Fibroblast of upper back skin (primary cell): Measurements from ENCODE around the gene MBNL2.

Experiments used
- DNase-seq: peaks from one replicate; pipeline ENCODE4 v3.0.0-alpha.2; 2013

Gene MBNL2

DNA sequence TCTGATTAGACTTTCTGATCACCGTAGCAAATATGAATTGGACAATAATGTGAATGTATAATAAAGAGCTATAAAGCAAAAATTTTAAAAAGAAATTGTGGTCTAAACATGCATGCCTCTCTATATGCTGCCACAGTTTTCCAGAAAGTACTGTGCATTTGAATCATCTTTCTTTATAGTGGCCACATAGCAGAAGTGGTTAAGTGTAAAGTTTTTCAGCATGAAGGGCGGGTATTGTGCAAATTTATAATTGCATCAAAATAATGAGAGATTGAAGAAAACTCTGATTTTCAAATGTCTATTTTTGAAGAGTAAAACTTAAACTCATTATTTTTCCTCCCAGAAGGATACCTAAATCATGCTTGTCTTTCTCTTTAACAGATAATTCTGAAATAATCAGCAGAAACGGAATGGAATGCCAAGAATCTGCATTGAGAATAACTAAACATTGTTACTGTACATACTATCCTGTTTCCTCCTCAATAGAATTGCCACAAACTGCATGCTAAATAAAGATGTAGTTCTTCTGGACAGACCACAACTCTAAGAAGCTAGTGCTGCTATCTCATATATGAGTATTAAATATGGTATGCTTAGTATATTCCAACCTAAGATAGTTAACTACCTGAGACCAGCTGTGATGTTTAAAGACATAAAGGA is 168.9 kb downstream of the MBNL2 start:
- DNase-seq = peak; percentile 72

DNA sequence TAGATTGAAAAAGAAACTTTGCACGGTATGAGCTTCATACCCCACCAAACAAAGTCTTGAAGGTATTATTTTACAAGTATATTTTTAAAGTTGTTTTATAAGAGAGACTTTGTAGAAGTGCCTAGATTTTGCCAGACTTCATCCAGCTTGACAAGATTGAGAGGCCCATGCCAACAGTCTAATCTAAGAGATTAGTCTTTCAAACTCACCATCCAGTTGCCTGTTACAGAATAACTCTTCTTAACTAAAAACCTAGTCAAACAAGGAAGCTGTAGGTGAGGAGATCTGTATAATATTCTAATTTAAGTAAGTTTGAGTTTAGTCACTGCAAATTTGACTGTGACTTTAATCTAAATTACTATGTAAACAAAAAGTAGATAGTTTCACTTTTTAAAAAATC is 169.9 kb downstream of the MBNL2 start:
- DNase-seq = no peak

DNA sequence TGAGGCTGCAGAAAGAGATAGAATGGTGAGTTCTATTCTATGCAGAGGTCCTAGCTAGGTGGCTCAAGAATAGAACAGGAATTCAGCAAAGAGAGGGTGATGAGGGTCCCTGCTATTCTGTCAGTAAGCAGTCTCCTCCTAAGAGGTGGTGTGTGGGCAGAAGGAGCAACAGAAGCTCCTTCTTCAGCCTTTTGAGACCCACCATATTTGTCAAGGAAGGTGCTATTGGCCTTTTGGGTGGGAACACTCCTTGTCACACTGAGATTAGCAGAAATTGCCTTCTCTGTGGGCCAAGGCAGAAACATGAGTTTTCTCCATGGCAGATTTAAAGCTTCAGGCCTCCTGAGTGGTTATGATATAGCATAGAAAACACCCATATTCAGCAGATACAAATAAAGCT is 172.4 kb downstream of the MBNL2 start:
- no peak for DNase-seq

DNA sequence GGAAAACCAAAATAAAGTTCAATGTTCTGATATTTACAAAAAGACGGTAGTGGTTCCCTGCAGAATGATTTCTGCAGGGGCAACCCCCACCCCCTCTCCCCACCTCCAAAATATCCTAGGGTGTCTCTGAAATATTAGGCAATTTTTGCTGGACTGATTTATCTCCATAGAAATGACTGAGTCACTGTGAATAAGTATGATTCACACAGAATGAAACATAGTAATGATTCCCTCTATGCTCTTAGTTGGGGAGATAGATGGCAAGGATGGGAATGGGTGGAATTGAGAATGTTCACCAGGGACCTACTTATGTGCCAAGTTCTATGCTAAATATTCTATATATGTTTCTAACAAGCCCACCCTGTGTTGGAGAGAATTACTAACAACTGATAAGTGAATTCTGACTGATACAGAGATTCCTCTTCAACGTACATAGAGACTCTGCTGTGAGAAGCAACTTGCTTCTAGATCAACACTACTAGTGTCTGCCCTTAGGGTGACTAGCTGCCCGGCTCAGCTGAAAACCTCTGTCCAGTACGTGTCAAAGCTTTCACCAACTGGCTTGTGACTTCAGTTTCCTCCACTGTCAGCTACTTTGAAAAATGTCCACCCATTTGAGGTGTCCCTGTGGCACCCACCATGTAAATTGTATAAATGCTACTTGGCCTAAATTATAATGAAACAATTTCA is 173.5 kb downstream of the MBNL2 start:
- peak; percentile 62 for DNase-seq

DNA sequence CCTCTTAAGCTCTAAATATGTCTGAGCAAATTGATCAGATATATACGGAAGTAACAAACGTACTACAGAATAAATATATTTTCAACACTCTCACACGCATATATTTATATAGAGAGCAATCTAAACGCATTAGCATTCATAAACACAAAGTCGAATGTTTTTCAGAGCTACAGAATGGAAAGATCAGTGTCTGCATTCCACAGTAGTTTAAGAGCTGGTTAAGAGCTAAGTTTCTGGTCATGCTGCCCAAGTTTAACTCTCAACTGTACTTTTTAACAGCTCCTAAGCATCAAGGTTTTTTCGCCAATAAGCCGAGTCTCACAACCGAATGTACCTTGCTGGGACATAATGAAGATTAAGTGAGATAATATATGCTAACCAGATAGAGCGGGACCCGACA is 175.1 kb downstream of the MBNL2 start:
- DNase-seq = no peak

DNA sequence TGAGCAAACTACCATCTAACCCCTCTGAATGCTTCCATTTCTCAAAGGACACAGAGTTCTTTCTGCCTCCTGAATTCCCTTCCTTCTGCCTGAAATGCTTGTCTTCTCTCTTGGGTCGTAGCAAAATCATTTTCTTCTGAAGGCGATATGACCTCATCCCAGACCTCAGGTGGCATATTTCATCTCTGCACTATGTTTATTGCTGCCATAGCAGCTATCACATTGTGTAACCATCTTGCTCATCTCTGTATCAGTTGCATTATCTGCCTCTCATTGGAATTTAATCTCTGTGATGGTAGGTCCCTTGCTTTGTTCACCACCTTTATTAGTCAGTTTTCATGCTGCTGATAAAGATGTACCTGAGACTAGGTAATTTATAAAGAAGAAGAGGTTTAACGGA is 179.3 kb downstream of the MBNL2 start:
- no peak for DNase-seq

DNA sequence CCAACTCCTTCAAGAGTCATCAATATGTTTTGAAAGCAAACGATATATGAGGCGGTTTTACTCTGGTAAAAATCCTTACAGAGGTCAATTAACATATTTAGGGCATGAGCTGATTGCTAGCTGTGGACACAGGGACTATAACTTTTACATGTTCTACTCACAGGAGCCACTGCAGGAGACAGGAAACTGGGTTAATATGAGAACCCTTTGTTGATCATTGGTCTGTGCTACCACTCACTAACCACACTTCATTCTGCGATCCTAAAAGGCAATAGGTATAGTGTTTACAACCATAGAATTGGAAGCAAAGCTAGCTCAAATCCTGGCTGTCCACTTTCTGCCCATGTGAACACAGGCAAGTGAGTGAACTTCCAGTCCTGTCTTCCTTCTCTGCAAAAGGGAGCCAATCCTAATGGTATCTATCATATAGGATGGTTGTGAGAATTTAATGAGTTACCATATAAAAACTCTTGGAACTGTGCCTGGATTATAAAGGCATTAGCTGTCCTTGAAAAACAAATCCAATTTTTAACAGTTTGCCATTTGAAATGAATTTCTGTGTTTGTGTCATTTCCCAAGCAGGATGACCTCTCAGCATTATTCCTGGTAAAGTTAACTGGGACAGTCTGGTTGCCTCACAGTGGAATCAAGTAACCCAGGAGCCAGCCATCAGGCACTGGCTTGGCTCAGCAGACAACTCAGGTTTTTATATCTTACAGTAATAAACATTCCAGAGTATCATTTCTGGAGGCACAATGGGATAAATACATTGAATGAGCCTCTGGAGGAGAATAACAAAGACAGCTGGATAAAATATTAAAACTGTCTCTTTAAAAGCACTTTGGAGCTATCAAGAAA is 182.0 kb downstream of the MBNL2 start:
- peak; percentile 4 for DNase-seq

DNA sequence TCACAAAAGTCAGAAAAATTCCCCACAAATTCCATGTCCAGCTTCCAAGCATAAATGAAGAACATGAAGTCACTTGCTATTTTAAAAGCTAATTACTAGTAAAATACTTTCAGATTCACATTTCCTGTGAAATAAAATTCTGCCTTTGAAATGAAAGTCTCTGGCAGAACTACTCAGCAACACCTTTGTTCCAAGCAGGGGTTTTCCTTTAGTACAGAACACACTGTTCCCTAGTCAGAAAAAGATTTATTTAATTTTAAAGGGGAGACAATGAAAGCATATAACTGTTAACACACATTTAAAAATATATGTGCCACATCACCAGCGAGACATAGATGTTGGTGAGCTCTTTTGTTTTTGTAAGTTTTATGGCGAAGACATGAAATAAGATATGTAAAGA is 185.4 kb downstream of the MBNL2 start:
- no peak for DNase-seq

DNA sequence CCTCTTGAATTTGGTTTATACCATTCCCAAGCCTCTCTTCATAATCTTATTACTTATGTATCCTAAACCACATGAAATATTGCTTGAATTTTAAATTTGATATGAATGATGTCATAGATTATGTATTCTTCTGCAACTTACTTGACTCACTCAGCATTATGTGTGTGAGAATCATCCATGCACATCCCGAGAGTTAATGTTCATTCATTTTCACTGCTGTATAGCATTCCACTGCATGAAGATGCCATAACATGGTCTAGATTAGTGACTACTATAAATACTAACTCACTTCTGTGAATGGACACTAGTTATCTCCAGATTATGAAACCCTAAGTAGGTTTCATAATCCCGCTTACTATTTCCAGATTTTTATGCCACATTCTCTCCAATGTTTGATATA is 186.8 kb downstream of the MBNL2 start:
- DNase-seq = no peak

DNA sequence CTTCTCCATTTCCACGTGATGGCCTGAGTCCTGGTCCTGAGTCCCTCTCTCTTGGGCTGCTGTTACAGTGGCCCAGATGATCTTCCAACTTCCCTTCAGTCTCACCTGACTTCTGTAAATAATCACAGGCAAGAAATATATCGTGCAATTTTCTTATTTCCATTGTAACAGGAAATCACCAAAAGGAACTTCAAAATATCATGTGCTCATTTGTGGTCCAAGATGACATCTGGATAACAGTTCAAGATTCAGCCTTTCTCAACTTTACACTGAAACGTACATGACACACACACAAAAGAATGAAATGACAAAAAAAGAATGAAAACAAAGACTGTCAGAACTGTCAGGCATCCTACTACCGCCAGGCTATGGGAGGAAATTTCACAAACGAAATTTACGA is 189.9 kb downstream of the MBNL2 start:
- DNase-seq = peak; percentile 16

DNA sequence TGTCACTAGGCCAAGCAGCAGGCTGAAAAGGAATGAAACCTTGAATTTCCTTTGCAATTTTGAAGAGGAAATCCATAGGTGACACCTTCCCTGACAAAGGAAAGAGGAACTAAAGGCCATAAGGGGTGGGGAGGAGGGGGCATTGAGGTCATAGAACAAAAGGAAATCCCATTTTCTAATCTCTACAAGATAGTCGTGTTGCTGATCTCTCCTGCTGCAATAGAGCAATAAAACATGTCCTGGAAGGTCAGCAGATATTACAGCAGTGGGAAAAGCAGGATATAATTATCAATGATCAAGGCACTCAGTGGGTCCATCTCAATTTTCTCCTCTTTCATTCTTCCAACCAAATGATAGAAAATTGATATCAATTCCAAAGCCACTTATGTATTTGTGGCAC is 191.6 kb downstream of the MBNL2 start:
- no peak for DNase-seq

DNA sequence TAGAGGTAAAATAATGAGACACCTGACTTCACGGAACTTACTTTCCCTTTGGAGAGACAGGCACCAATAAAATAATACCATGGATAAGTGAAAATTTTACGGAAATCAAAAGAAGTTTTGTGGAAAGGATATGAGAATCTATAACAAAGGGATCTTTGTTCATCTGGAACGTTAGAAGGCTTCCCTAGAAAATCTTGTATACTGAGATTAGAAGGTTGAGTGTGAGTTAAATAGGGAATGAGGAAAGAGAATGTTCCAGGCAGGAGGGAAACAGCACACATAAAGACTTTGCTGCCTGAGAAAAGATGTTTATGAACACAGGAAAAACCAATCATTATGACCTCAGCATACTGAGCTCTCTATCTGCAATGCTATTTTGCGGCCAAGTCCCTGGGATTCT is 192.3 kb downstream of the MBNL2 start:
- no peak for DNase-seq

DNA sequence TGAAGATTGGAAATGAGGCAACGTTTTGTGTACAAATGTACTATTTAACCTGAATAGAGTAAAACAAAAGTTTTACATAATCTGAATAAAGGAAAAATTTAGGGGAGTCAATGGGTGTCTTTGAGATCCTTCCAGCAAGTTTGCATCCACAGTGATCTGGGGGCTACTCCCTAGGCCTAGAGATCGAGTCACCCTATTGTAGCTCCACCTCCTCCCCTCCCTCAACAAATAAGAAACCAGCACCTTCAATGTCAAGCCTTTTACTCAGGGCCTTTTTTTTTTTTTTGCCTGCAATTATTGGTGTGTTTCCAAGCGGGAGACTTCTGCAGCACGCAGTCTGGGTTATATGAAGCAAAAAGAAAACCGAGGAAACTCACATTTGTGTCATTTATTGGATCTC is 195.6 kb downstream of the MBNL2 start:
- DNase-seq = no peak

DNA sequence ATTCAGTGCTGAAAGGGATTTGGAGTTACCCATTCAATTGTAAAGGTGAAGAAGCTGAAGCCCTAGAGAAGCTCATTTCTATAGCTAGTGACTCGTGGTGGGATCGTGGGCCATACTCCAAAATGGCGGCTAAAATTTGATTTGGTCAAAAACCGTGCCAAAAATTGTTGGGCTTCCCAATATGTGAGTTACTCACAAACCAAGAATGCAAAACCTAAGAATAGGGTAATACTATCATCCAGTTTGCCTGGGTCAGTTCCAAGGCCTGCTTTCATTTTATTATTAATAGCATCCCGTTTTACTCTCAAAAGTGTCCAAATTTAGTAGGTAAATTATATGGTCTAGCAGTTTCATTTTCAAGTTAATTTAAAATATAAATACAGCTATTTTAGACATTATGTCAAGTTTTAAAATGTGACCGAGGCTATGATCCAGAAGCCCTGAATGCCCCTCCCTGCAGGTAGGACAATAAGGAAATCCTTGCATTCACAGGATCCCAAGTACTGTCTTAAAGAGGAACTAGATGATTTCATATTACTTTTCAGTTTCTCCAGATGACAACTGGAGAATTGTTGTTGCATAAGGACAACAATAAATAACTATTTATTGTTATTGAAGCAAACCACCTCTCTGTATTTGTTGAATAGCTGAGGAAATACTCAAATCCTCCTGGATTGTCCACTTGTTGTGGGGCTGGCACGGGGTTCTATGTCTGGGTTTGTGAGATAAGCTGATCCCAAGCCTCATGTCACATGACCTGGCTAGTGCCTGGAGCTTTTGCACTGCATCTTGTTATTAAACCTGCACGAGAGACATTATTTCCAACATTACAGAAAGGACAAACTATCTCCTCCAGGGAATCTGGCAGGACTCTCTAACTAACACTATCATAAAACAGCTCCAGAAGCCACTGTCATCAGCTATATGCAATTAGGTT is 200.3 kb downstream of the MBNL2 start:
- peak; percentile 69 for DNase-seq

DNA sequence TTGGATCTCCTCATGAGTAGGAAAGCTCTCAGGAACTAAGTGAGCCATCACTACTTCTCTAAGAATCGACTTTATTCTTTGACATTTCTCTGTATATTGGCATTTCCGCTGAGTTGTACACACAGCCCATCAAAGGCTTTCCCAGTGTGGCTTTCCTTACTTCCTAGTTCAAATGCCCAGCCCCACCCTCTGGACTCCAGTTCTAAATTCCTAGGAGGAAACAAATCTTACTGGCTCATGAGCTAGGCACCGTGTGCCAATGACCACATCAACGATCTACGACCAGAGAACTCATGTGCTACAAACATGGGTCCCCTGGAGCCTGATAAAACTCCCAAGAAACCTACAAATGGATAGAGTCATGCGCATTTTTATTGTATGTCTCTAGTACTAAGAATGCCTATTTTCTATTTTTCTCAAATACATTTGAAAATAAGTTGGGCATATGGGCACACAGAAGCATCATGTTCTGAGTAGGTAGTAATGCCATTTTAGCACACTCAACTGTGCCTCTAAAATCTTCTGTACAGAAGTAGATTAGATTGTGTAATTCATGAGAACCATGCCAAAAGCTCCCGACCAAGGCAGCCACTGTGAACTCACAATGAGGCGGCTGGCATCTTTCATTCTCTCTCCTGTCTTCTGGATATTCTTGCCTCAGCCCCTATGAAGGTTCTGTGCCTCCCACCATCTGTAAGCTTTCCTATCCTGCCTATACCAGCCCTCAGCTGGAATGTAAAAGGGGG is 201.3 kb downstream of the MBNL2 start:
- DNase-seq = no peak

DNA sequence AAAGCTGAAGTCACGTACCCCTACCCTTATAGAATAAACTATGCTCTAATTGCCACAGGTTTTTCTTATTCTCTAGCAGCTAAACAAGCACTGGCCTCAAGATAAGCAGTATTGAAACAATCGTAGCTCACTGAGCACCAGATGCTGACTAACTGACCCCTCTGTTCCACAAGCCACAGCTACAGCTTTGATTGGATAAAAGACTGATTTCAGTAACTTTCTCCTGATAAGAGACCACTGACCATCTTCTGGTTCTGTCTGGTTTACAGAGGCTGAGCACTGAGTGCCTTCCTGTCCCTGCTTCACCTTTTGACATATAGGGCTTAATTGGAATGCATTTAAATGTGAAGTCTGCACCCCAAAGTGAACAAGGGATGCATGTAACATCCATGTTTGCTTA is 203.5 kb downstream of the MBNL2 start:
- DNase-seq = no peak

DNA sequence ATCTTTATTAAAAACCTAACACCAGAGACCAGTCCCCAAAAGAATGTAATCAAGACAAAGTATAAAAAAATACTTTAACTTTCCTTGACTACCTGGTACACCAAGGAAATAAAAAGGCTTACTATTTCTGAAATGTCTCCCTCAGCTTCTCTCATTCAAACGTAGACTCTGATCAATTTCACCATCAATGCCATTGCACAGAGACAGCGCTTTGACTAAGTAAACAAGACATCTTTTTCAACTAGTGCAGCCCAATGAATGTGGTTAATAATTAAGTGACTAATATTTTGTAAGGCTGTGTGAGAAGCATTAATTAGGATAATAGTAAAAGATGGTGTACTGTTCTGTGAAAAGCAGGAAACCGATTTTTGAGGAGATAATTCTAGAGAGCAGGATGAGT is 204.6 kb downstream of the MBNL2 start:
- DNase-seq = no peak

DNA sequence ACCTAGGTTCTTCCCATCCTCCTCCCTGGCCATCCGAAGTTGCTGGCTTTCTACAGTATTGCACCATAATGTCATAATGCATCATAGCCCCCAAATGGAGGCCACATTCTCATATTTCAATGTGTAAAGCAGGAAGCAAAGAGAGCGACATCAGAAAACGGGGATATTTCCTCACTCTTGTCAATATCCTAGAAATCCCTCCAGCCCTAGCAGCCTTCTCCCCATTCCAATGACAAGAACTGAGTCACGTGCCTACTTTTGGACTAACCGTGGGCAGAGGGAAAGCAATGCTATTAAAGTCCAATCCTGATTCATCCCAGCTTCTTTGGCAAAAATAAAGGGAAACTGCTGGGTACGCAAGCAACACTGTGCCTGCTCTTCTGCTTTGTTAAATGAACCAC is 207.5 kb downstream of the MBNL2 start:
- peak; percentile 59 for DNase-seq

DNA sequence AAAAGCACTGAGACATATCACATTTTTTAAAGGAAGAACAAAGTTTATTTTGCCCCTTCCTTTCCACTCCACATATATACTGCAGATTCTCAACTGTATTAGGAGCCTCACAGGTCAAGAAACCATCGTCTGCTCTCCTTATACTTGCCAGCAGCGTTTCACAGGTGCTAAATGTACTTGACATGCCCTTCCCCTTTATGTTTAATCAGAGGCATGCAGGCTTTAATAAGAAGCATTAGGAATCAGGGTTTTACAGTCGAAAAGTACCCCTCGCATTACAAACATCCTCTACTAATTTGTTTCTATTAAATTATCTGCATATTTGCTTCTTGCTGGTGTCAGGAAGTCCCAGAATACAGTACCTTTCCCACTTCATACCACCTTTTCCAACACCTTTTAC is 208.2 kb downstream of the MBNL2 start:
- no peak for DNase-seq

DNA sequence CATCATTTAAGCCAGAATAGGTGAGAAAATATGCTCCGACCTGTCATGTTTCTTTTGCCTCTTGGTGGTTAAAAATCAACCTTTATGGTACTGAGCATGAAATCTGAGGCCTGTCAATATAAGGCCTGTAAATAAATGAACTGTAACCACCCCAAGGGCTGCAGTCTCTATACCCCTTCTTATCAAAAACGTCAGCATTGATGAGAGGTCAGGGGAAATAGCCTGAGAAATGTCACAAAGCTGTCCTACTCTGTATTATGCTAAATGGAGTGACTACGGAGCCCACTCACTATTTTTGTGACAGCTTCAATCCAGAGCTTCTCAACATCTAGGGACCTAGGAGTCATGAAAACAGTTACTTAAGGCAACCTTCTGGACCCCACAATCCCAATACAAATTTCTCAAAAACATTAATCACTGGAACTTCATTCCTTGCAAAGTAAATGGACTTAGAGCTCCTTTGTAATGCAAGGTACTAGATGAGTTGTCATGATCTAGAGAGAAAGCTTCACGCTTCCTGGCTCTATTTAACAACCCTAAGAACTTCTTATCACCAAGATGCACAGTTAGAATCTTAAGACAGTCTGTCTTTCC is 209.1 kb downstream of the MBNL2 start:
- no peak for DNase-seq

DNA sequence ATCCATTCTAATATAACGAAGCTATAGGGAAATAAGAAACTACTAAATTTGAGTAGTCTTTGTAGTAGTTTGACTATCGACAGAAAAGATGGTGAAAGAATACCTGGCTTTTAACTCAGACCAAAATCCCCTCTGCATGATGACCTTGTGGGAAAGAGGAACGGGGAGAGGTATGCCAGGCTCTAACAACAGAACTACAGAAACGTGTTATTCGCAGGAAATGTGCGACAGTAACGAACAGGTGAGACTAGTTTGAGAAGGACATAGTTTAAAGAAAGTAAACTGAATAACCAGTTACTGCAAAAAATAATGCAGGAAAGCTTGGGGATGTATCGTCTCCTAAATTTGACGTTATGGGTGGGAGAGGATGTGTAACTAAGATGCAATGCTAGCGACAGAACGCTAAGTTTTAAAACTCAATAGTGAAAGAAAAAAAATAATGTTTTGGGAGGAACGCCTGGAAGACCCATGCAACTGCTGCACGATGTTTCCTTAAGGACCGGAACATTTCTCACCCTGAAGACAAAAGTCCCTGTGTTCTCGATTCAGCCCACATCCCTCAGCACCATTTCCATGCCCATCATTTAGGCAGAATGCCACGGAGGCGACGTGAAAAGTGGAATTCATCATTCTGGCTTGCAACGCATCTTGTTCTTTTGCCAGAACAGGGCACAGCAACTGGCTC is 210.2 kb downstream of the MBNL2 start:
- no peak for DNase-seq
